Endometrial microvascular endothelial cells (primary cell): ENCODE results near the gene DENND4A. TPM values are rescaled to one million over a fixed set of nuclear protein-coding genes. Genes with fewer than 3 reads are reported as not detected.

Experiments used
- in situ Hi-C: cut with HindIII; loops from 2 replicates; pipeline ENCODE4 v1.10.0; 2017; ENCODE audit warnings: low sequenced_read_pairs, low pct_unique_long_range_greater_than_20kb; ENCODE audit errors: inconsistent ontology term
- total RNA-seq: library from RNA; depleted of rRNA; stranded (reverse); fragments of >200 nt; gene quantifications from one replicate; pipeline ENCODE4 v1.2.3, GENCODE V29; 2015; ENCODE audit errors: inconsistent ontology term

The DENND4A gene
- total RNA-seq, result 21.2 TPM

GRCh38 chr15:65792138-65792987 lies at the start of gene DENND4A:
DENND4A (minus strand) TSS chr15:65792293; CDS start chr15:65756450, 35,843 bp downstream.
- in situ Hi-C loops, result no loop called here

GRCh38 chr15:65841121-65841930 lies 49.2 kb upstream of the DENND4A start:
- in situ Hi-C loops, result no loop called here

GRCh38 chr15:65839985-65840384 lies 47.9 kb upstream of the DENND4A start:
- in situ Hi-C loops, result no loop called here

GRCh38 chr15:65839354-65839901 lies 47.3 kb upstream of the DENND4A start:
- in situ Hi-C loops, result no loop called here

- in situ Hi-C loops, result no loop called here
Measured at GRCh38 chr15:65837301-65838294, 45.5 kb upstream of the DENND4A start.

GRCh38 chr15:65836665-65837064 lies 44.6 kb upstream of the DENND4A start:
- in situ Hi-C loops, result no loop called here

GRCh38 chr15:65835447-65835846 lies 43.4 kb upstream of the DENND4A start:
- in situ Hi-C loops, result no loop called here

- in situ Hi-C loops, result loop anchor here (5.0 kb wide), 1 partner anchor 33 kb away; the partner anchor contains the start of gene RAB11A
Measured at GRCh38 chr15:65834603-65835282, 42.6 kb upstream of the DENND4A start.

GRCh38 chr15:65833501-65834205 lies 41.6 kb upstream of the DENND4A start:
- in situ Hi-C loops, result loop anchor here (5.0 kb wide), 1 partner anchor 34 kb away; the partner anchor contains the start of gene RAB11A

- in situ Hi-C loops, result loop anchor here (5.0 kb wide), 1 partner anchor 35 kb away; the partner anchor contains the start of gene RAB11A
Measured at GRCh38 chr15:65832549-65833364, 40.7 kb upstream of the DENND4A start.

- in situ Hi-C loops, result no loop called here
Measured at GRCh38 chr15:65829130-65829764, 37.2 kb upstream of the DENND4A start.

- in situ Hi-C loops, result no loop called here
Measured at GRCh38 chr15:65828585-65828984, 36.5 kb upstream of the DENND4A start.

- in situ Hi-C loops, result no loop called here
Measured at GRCh38 chr15:65827065-65827464, 35.0 kb upstream of the DENND4A start.

GRCh38 chr15:65824941-65825544 lies 33.0 kb upstream of the DENND4A start:
- in situ Hi-C loops, result no loop called here

- in situ Hi-C loops, result no loop called here
Measured at GRCh38 chr15:65824031-65824743, 32.1 kb upstream of the DENND4A start.
